ENCODE measurements around the gene PSMD12. TPM values are rescaled to one million over a fixed set of nuclear protein-coding genes. Genes with fewer than 3 reads are reported as not detected.

Gene PSMD12
- total and polyA plus RNA-seq, 8 donors: 4.9 to 44.6 (median 17.4) TPM

DNA sequence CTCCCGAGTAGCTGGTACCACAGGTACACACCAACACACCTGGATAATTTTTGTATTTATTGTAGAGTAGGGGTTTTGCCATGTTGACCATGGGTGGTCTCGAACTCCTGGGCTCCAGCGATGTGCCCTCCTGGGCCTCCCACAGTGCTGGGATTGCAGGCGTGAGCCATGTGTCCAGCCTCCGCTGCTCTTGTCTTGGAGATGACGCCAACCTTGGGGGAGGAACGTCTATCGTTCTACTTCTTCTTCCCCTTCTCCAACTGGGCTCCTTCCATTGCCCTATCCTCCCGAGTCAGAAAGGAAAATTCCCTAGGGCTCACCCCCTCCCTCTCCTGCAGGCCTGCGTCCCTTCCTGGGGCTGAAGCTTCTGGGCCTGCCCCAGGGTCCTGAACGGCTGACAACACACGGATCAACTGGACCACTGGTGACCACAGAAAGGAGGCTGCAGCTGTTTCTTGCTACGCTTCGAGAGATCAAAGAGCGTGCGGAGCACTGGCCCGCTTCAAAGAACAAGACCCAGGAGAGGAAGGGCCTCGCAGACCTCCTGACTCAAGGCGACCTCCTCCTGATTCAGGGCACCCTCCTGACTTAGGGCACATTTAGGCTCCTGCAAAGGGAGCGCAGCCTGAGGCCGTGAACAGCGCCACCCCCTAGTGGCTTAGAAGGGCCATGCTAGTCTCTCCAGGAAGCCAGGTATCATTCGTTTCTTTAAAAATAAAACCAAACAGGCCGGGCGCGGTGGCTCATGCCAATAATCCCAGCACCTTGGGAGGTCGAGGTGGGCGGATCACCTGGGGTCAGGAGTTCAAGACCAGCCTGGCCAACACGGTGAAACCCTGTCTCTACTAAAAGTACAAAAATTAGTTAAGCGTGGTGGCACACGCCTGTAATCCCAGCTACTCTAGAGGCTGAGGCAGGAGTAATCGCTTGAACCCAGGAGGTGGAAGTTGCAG, 72.8 kb downstream of the PSMD12 start:
- intact Hi-C loops (cut with DNase I; ENCODE audit: low total_unique reads): no loop called here
- H3K27me3 ChIP-seq: no peaks in the 10 kb centered on the region
- peak; percentile 75 to 80 for DNase-seq

DNA sequence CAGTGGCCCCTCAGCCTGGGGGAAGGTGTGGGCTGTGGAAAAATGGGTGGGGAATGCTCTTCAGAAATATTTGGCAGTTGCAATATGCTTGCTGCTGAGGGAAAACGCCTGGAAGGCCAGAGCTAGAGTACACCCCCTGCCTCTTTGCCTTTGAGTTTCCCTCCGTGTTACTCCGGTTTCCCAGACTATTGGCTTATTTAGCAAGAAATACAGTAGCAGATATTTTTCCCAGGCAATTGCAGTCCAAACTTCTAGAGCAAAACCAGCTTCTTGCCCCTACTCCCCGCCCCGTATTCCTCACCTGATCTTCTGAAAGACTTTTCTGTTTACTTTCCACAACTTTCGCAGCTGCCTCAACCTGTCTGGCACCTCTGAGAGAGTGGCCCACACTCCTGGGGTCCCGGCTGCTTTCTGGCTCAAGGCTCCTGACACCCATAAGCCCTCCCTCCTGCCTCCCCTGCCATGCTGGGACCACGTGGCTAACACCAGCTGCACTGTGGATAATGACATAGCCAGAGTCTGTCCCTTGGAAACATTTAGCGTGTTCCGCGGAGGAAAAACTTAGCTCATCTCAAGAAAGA, 75.6 kb downstream of the PSMD12 start:
- DNase-seq: peak in 1 of 2 donors; percentile 66
- no peaks in the 10 kb centered on the region for H3K36me3 ChIP-seq
- H3K4me3 ChIP-seq: no peak overlapping the region
- TF ChIP-seq, protein P1, sequence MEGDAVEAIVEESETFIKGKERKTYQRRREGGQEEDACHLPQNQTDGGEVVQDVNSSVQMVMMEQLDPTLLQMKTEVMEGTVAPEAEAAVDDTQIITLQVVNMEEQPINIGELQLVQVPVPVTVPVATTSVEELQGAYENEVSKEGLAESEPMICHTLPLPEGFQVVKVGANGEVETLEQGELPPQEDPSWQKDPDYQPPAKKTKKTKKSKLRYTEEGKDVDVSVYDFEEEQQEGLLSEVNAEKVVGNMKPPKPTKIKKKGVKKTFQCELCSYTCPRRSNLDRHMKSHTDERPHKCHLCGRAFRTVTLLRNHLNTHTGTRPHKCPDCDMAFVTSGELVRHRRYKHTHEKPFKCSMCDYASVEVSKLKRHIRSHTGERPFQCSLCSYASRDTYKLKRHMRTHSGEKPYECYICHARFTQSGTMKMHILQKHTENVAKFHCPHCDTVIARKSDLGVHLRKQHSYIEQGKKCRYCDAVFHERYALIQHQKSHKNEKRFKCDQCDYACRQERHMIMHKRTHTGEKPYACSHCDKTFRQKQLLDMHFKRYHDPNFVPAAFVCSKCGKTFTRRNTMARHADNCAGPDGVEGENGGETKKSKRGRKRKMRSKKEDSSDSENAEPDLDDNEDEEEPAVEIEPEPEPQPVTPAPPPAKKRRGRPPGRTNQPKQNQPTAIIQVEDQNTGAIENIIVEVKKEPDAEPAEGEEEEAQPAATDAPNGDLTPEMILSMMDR (IDR thresholded peaks at IDR 0.05): no peak
- TF ChIP-seq POLR2AphosphoS5 (IDR thresholded peaks at IDR 0.05) (no peak), POLR2A (IDR thresholded peaks at IDR 0.05) (no peak), EP300 (IDR thresholded peaks at IDR 0.05) (no peak)
- peaks cover 7 to 39% (median 13%) of the 10 kb centered on the region in 4 donors for H3K4me1 ChIP-seq
- H3K27me3 ChIP-seq: no peaks in the 10 kb centered on the region
- 49 to 62% (median 60%) methylated on average over 11 of the region's 11 CpGs for WGBS, 5 donors
- H3K27ac ChIP-seq: no peak overlapping the region
- no peaks in the 10 kb centered on the region for H3K9me3 ChIP-seq
- intact Hi-C loops (cut with DNase I; ENCODE audit: low total_unique reads): no loop called here

More for the DNA sequence above, 72.8 kb downstream of the PSMD12 start:
- WGBS, 5 donors: 50 to 66% (median 51%) methylated on average over 24 to 32 of the region's 32 CpGs
- Histone ChIP-seq H3K27ac (no peak overlapping the region), H3K36me3 (no peaks in the 10 kb centered on the region), H3K4me1 (peaks cover 7 to 36% (median 13%) of the 10 kb centered on the region in 4 donors), H3K9me3 (no peaks in the 10 kb centered on the region), H3K4me3 (peak overlapping the region in 2 of 4 donors; percentile 8 to 20)
- TF ChIP-seq POLR2A (IDR thresholded peaks at IDR 0.05): no peak
- no peak for TF ChIP-seq POLR2AphosphoS5 (IDR thresholded peaks at IDR 0.05)
- TF ChIP-seq EP300 (IDR thresholded peaks at IDR 0.05): no peak
- TF ChIP-seq, protein P1 (IDR thresholded peaks at IDR 0.05): peak in 5 of 7 experiments; percentile 76 to 85 (median 82)

DNA sequence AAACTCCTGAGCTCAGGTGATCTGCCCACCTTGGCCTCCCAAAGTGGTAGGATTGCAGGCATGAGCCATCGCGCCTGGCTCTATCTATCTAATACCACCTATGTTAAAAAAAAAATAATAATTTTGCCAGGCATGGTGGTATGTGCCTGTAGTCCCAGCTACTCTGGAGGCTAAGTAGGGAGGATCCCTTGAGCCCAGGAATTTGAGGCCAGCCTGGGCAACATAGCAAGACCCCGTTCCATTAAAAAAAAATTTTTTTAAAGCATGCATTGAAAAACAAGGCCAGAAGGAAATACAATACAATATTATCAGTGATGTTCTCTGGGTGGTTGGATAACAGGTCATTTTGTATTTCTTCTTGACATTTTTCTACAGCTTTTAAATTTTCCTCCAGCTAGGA, 76.1 kb downstream of the PSMD12 start:
- Histone ChIP-seq H3K4me3 (no peak overlapping the region), H3K36me3 (no peaks in the 10 kb centered on the region), H3K9me3 (no peaks in the 10 kb centered on the region), H3K4me1 (peaks cover 7 to 39% (median 13%) of the 10 kb centered on the region in 4 donors), H3K27me3 (no peaks in the 10 kb centered on the region), H3K27ac (no peak overlapping the region)
- 75 to 98% (median 93%) methylated on average over 3 of the region's 3 CpGs for WGBS, 5 donors
- TF ChIP-seq POLR2AphosphoS5 (IDR thresholded peaks at IDR 0.05) (no peak), EP300 (IDR thresholded peaks at IDR 0.05) (no peak), POLR2A (IDR thresholded peaks at IDR 0.05) (no peak)
- TF ChIP-seq, protein P1 (IDR thresholded peaks at IDR 0.05): no peak
- intact Hi-C loops (cut with DNase I; ENCODE audit: low total_unique reads): no loop called here
- no peak for DNase-seq

DNA sequence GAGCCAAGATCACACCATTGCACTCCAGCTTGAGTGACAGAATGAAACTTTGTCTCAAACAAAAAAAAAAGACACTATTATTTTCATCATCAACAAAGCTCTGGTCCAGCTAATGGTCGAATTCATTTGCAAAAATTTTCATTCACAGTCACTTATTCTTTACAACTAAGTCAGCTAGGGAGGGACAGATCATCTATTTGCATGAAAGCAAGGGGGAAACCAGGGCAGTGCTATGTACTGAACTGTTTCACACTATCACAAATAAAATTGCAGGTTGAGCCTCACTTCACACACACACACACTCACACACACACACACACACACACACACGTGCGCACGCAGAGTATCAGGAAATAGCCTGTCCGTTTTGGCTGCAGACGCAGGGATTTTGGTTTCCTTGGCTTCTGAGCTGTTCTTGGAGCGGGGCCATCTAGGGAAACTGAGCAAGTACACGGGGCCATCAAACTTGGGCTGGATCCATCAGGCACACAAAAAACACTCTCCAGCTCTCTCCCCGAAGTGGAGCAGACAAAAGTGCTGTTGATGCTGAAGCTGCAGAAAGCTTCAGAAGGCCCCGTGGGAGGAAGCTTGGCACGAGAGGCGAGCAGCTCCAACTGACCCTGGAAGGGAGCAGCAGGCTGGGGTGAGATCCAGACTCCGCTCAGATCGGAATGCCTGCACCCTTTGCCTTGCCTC, 77.0 kb downstream of the PSMD12 start:
- no peak for TF ChIP-seq POLR2A (IDR thresholded peaks at IDR 0.05)
- H3K27ac ChIP-seq: peak overlapping the region in 2 of 5 donors; percentile 24 to 27

More for the DNA sequence above, 77.0 kb downstream of the PSMD12 start:
- WGBS, 5 donors: 7 to 17% (median 14%) methylated on average over 14 of the region's 14 CpGs
- no peaks in the 10 kb centered on the region for H3K36me3 ChIP-seq
- DNase-seq: peak; percentile 50 to 86
- H3K27me3 ChIP-seq: no peaks in the 10 kb centered on the region
- peaks cover 7 to 38% (median 13%) of the 10 kb centered on the region in 4 donors for H3K4me1 ChIP-seq
- H3K4me3 ChIP-seq: peak overlapping the region in 1 of 4 donors; percentile 17
- intact Hi-C loops (cut with DNase I; ENCODE audit: low total_unique reads): no loop called here
- no peaks in the 10 kb centered on the region for H3K9me3 ChIP-seq

Small RNA genes within 50 kb of the gene (small RNA-seq; reads per million reads assigned to genes)
- 0 reads per million in 4 donors for gene RF00019

Other genes with a start within 250 kb of the PSMD12 start
- gene HELZ, start 121.4 kb downstream of the PSMD12 start, total RNA-seq: 100 to 1,000 TPM in 2 of 5 donors, 10 to 100 TPM in 3; 14.2 to 218 (median 72.4) TPM
- gene HELZ, start 121.4 kb downstream of the PSMD12 start, polyA plus RNA-seq: 1 to 10 TPM; 2.1 to 2.4 (median 2.3) TPM
- 10 to 100 TPM in 4 of 5 donors, 1 to 10 TPM in 1; 2.3 to 25.3 (median 17.4) TPM for gene PITPNC1, start 10.7 kb upstream of the PSMD12 start, total RNA-seq
- 10 to 100 TPM in 2 of 3 donors, 1 to 10 TPM in 1; 9.3 to 13.6 (median 13.0) TPM for gene PITPNC1, start 10.7 kb upstream of the PSMD12 start, polyA plus RNA-seq

All from stomach (tissue), 9 donors.